ENCODE measurements around the gene FOS. TPM values are rescaled to one million over a fixed set of nuclear protein-coding genes. Genes with fewer than 3 reads are reported as not detected.

Gene FOS
- polyA plus RNA-seq, 3 donors = 337 to 735 (median 440) TPM

GRCh38 chr14:75311356-75311755 is 32.7 kb downstream of the FOS start:
- DNase-seq (ENCODE audit: low read depth in 3 of 3, low spot score in 2 of 3) = no peak

GRCh38 chr14:75312341-75312740 is 33.7 kb downstream of the FOS start:
- DNase-seq (ENCODE audit: low read depth in 3 of 3, low spot score in 2 of 3) = no peak

GRCh38 chr14:75313294-75313693 is 34.7 kb downstream of the FOS start:
- DNase-seq (ENCODE audit: low read depth in 3 of 3, low spot score in 2 of 3) = no peak

GRCh38 chr14:75315144-75315543 is 36.5 kb downstream of the FOS start:
- no peak for DNase-seq (ENCODE audit: low read depth in 3 of 3, low spot score in 2 of 3)

- no peak for DNase-seq (ENCODE audit: low read depth in 3 of 3, low spot score in 2 of 3)
Observed at GRCh38 chr14:75317148-75317547, 38.5 kb downstream of the FOS start.

- no peak for DNase-seq (ENCODE audit: low read depth in 3 of 3, low spot score in 2 of 3)
Observed at GRCh38 chr14:75318353-75318752, 39.7 kb downstream of the FOS start.

- no peak for DNase-seq (ENCODE audit: low read depth in 3 of 3, low spot score in 2 of 3)
Observed at GRCh38 chr14:75319021-75319420, 40.4 kb downstream of the FOS start.

GRCh38 chr14:75320196-75320595 is 41.6 kb downstream of the FOS start:
- no peak for DNase-seq (ENCODE audit: low read depth in 3 of 3, low spot score in 2 of 3)

GRCh38 chr14:75322746-75323145 is 44.1 kb downstream of the FOS start:
- no peak for DNase-seq (ENCODE audit: low read depth in 3 of 3, low spot score in 2 of 3)

- DNase-seq (ENCODE audit: low read depth in 3 of 3, low spot score in 2 of 3) = no peak
Observed at GRCh38 chr14:75323571-75323970, 44.9 kb downstream of the FOS start.

- DNase-seq (ENCODE audit: low read depth in 3 of 3, low spot score in 2 of 3) = no peak
Observed at GRCh38 chr14:75328558-75329155, 50.0 kb downstream of the FOS start.

GRCh38 chr14:75329369-75329768 is 50.7 kb downstream of the FOS start:
- no peak for DNase-seq (ENCODE audit: low read depth in 3 of 3, low spot score in 2 of 3)

- no peak for DNase-seq (ENCODE audit: low read depth in 3 of 3, low spot score in 2 of 3)
Observed at GRCh38 chr14:75331471-75331870, 52.8 kb downstream of the FOS start.

Other genes starting within 250 kb of the FOS start
- gene MLH3, start 227.4 kb upstream of the FOS start, polyA plus RNA-seq (ENCODE audit: insufficient read length in 3 of 3) = 10 to 100 TPM; 35.7 to 37.4 (median 36.2) TPM
- gene ACYP1, start 214.8 kb upstream of the FOS start, polyA plus RNA-seq (ENCODE audit: insufficient read length in 3 of 3) = 10 to 100 TPM; 28.1 to 31.1 (median 29.3) TPM
- gene ZC2HC1C, start 209.2 kb upstream of the FOS start, polyA plus RNA-seq (ENCODE audit: insufficient read length in 3 of 3) = 1 to 10 TPM; 7.3 to 9.9 (median 9.0) TPM
- gene NEK9, start 151.8 kb upstream of the FOS start, polyA plus RNA-seq (ENCODE audit: insufficient read length in 3 of 3) = 100 to 1,000 TPM; 118 to 134 (median 127) TPM
- gene TMED10, start 102.2 kb upstream of the FOS start, polyA plus RNA-seq (ENCODE audit: insufficient read length in 3 of 3) = 100 to 1,000 TPM; 262 to 301 (median 284) TPM
- 10 to 100 TPM; 18.4 to 19.6 (median 19.2) TPM for gene JDP2, start 149.2 kb downstream of the FOS start, polyA plus RNA-seq (ENCODE audit: insufficient read length in 3 of 3)
- under 1 TPM in 2 of 3 donors, not detected in 1; 0.41 to 0.47 TPM for gene BATF, start 243.6 kb downstream of the FOS start, polyA plus RNA-seq (ENCODE audit: insufficient read length in 3 of 3)